ENCODE measurements around the gene LIPM. TPM values are rescaled to one million over a fixed set of nuclear protein-coding genes. Genes with fewer than 3 reads are reported as not detected.
A peak's percentile ranks its signal among the peaks of the same experiment; 100 is the strongest.

Gene LIPM
- total RNA-seq, 4 donors from 2014 or later: not detected

DNA sequence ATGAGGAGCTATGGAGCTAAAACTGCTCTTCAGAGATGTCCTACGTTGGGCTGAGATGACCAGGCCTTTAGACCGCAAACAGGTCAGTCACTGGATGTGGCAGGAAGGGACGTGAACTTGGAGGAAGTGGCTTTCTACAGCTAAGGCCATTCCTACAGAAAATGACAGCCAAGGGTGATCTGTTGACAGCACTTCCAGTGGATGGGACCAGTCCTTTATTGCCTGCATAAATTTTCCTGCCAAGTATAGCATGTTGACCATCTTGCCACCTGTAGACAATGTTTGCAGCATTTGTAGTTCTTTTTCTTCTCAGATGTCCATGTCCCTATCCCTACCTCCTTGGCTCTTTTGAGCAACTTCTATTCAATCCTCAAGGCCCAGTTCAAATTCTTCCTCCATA, 3.4 kb downstream of the LIPM start:
- Histone ChIP-seq H3K36me3 (no peaks in the 10 kb centered on the region), H3K4me3 (no peak overlapping the region), H3K27me3 (peaks cover 5% of the 10 kb centered on the region), H3K4me1 (no peaks in the 10 kb centered on the region), H3K27ac (no peak overlapping the region), H3K9me3 (no peaks in the 10 kb centered on the region)
- no peak for ATAC-seq
- TF ChIP-seq POLR2A (IDR thresholded peaks at IDR 0.05): no peak
- TF ChIP-seq, protein P1, sequence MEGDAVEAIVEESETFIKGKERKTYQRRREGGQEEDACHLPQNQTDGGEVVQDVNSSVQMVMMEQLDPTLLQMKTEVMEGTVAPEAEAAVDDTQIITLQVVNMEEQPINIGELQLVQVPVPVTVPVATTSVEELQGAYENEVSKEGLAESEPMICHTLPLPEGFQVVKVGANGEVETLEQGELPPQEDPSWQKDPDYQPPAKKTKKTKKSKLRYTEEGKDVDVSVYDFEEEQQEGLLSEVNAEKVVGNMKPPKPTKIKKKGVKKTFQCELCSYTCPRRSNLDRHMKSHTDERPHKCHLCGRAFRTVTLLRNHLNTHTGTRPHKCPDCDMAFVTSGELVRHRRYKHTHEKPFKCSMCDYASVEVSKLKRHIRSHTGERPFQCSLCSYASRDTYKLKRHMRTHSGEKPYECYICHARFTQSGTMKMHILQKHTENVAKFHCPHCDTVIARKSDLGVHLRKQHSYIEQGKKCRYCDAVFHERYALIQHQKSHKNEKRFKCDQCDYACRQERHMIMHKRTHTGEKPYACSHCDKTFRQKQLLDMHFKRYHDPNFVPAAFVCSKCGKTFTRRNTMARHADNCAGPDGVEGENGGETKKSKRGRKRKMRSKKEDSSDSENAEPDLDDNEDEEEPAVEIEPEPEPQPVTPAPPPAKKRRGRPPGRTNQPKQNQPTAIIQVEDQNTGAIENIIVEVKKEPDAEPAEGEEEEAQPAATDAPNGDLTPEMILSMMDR (IDR thresholded peaks at IDR 0.05): no peak
- TF ChIP-seq POLR2AphosphoS5 (IDR thresholded peaks at IDR 0.05): no peak
- no peak for TF ChIP-seq EP300 (IDR thresholded peaks at IDR 0.05)
- WGBS, 2 donors (ENCODE audit: low coverage in 1 of 2): 79 to 94% methylated on average over 3 of the region's 3 CpGs

DNA sequence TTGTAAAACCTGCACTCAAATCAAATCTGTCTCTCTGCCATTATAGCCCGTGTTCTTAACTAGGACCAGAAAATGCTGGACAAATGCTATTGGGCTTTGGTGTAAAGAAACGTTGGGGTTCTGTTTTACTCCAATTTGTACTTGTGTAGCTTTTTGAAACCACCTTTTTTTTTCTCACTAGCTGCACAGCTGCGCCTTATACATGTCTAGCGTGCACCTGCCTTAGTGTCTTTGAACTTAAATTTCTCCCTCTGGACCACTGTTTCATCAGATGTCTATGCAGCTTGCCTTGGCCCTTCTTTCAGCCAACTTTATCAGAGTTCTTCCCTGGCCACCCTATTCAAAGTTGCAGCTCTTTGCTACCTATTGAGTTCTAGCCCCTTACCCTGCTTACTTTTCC, 7.1 kb downstream of the LIPM start:
- Histone ChIP-seq H3K27ac (no peak overlapping the region), H3K27me3 (no peaks in the 10 kb centered on the region), H3K4me1 (no peaks in the 10 kb centered on the region), H3K36me3 (no peaks in the 10 kb centered on the region), H3K4me3 (no peak overlapping the region), H3K9me3 (no peaks in the 10 kb centered on the region)
- 78% methylated on average over 4 of the region's 4 CpGs for WGBS, 2 donors (ENCODE audit: low coverage in 1 of 2)
- TF ChIP-seq POLR2AphosphoS5 (IDR thresholded peaks at IDR 0.05): no peak
- TF ChIP-seq POLR2A (IDR thresholded peaks at IDR 0.05): no peak
- TF ChIP-seq, protein P1 (IDR thresholded peaks at IDR 0.05): no peak
- TF ChIP-seq EP300 (IDR thresholded peaks at IDR 0.05): no peak
- no peak for ATAC-seq

DNA sequence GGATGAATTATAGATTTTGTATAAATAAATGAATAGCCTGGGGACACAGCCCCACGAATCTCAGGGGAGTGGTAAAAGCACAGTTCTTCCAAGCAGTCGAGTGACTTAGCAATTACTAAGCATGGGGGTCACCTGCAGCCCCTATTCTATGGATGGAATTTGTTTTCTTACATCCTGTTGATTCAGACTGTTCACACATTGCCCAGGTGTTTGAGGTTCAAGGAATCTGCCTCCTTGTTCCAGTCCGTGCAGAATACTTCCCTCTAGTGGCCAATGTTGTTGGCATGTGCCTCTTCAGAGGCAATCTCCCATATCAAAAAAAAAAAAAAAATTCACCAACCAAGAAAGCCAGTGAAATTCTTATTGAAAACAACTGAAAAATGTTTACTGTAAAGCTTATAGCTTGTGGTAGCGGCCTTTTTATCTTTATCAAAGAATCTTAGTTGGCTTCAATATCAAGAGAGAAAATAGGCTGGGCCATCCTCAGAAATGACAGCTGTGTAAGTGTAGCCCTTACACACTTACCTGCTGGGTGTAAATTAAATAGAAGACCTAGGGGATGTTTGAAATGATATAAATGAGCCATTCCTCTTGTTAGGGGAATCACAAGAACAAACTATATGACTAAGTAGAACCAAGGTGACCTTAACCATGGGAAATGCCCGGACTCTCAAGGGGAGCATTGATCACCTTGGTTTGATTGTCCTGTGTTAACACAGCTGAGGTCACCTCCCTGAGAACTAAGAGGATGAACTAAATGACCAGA, 7.8 kb downstream of the LIPM start:
- no peak overlapping the region for H3K4me3 ChIP-seq
- TF ChIP-seq, protein P1 (IDR thresholded peaks at IDR 0.05): peak in 3 of 4 experiments; percentile 37 to 54 (median 41)
- no peak for TF ChIP-seq EP300 (IDR thresholded peaks at IDR 0.05)
- no peak for TF ChIP-seq POLR2A (IDR thresholded peaks at IDR 0.05)
- H3K27ac ChIP-seq: no peak overlapping the region
- H3K36me3 ChIP-seq: no peaks in the 10 kb centered on the region
- no peaks in the 10 kb centered on the region for H3K4me1 ChIP-seq
- no peaks in the 10 kb centered on the region for H3K9me3 ChIP-seq
- ATAC-seq: no peak
- 36 to 45% methylated on average over 5 of the region's 5 CpGs for WGBS, 2 donors (ENCODE audit: low coverage in 1 of 2)
- no peaks in the 10 kb centered on the region for H3K27me3 ChIP-seq

DNA sequence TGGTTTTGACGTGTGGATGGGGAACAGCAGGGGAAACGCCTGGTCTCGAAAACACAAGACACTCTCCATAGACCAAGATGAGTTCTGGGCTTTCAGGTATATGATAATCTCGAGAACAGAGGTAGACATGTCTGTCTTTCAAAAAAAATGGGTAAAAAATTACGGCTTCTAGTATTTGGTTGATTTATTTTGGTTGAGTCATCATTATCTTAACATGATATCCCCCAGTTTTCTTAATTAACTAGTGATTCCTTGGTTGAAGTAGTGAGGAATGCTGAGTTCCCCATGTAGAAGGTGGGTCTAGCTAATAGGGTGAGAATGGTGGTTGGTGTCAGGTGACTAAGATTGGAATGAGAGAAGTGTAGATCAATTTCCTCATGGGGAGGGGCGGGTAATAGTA, 10.7 kb downstream of the LIPM start:
- H3K4me1 ChIP-seq: no peaks in the 10 kb centered on the region
- no peaks in the 10 kb centered on the region for H3K36me3 ChIP-seq
- no peak overlapping the region for H3K27ac ChIP-seq
- 77 to 100% methylated on average over 2 to 4 of the region's 6 CpGs for WGBS, 2 donors (ENCODE audit: low coverage in 1 of 2)
- H3K4me3 ChIP-seq: no peak overlapping the region
- ATAC-seq: no peak
- H3K9me3 ChIP-seq: no peaks in the 10 kb centered on the region
- TF ChIP-seq POLR2A (IDR thresholded peaks at IDR 0.05): no peak
- TF ChIP-seq, protein P1 (IDR thresholded peaks at IDR 0.05): no peak
- TF ChIP-seq POLR2AphosphoS5 (IDR thresholded peaks at IDR 0.05): no peak
- TF ChIP-seq EP300 (IDR thresholded peaks at IDR 0.05): no peak
- no peaks in the 10 kb centered on the region for H3K27me3 ChIP-seq

DNA sequence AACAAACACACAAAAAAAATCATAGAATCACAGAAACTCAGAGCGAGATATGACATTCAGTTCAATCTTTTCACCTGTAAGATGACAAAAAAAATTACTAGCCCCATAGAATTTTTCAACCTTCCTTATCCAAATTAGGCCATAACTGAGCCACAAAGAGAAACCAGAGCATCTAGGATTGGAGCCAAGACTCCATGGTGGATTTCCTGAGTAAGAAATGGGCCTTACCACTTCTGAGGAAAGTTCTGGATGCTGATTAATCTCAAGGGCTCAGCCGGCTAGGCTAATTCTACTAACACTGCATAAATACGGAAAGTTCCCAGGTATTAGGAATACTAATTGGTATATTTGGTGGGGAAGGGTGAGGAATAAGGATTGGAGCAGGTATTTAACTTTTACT, 16.8 kb downstream of the LIPM start:
- ATAC-seq: no peak
- no peaks in the 10 kb centered on the region for H3K9me3 ChIP-seq
- H3K4me1 ChIP-seq: peaks cover 0 to 10% (median 0%) of the 10 kb centered on the region in 3 donors
- no peaks in the 10 kb centered on the region for H3K27me3 ChIP-seq
- H3K27ac ChIP-seq: no peak overlapping the region
- H3K4me3 ChIP-seq: no peak overlapping the region
- 75 to 80% methylated on average over 3 of the region's 3 CpGs for WGBS, 2 donors (ENCODE audit: low coverage in 1 of 2)
- no peaks in the 10 kb centered on the region for H3K36me3 ChIP-seq
- TF ChIP-seq EP300 (IDR thresholded peaks at IDR 0.05) (no peak), POLR2AphosphoS5 (IDR thresholded peaks at IDR 0.05) (no peak), POLR2A (IDR thresholded peaks at IDR 0.05) (no peak)
- TF ChIP-seq, protein P1 (IDR thresholded peaks at IDR 0.05): no peak
